OCI-LY7 (cell line): ENCODE measurements around the gene DSN1. TPM values are rescaled to one million over a fixed set of nuclear protein-coding genes. Genes with fewer than 3 reads are reported as not detected.

Experiments
- BruUV-seq: library from RNA; stranded (reverse); fragments of 400-500 nt; replicated peaks from 2 replicates; lab custom pipeline; 2021; lab: Mats Ljungman, UMichigan
- CTCF ChIA-PET: fragments of 300-600 bp; sonication (Branson Sonifier 250); formaldehyde crosslinking; loops from one replicate; lab custom pipeline; 2022; ENCODE audit warnings: antibody characterized with exemption; ENCODE audit not compliant: unreplicated experiment; lab: Charles Lee
- POLR2A ChIA-PET: fragments of 300-600 bp; sonication (Branson Sonifier 250); formaldehyde crosslinking; loops from one replicate; lab custom pipeline; 2022; ENCODE audit warnings: antibody characterized with exemption; lab: Charles Lee
- DNase-seq: peaks from one replicate; pipeline ENCODE4 v3.0.0-alpha.2; 2015; ENCODE audit warnings: low spot score
- H2AFZ ChIP-seq: fragments of 200-600 bp; sonication (generic), shearing (Covaris generic); 2 replicates; pipeline ENCODE4 v1.6.1; 2014; ENCODE audit warnings: mild to moderate bottlenecking, antibody characterized with exemption, low read length, moderate library complexity
- H3K27ac ChIP-seq: fragments of 200-600 bp; sonication (generic); 2 replicates; pipeline ENCODE4 v1.5.1; 2014; ENCODE audit warnings: mixed run types, low read depth, mild to moderate bottlenecking, moderate library complexity, low read length, inconsistent platforms; ENCODE audit not compliant: poor library complexity, severe bottlenecking
- H3K36me3 ChIP-seq: fragments of 200-600 bp; sonication (generic); 2 replicates; pipeline ENCODE4 v1.6.1; 2014; ENCODE audit warnings: mild to moderate bottlenecking, antibody characterized with exemption, low read length, moderate library complexity, mixed read lengths; ENCODE audit not compliant: insufficient read depth
- H3K4me1 ChIP-seq: fragments of 200-600 bp; sonication (generic); 2 replicates; pipeline ENCODE4 v1.5.1; 2014; ENCODE audit warnings: mild to moderate bottlenecking, low read length; ENCODE audit not compliant: insufficient read depth, poor library complexity, severe bottlenecking
- H3K4me2 ChIP-seq: fragments of 200-600 bp; sonication (generic); 2 replicates; pipeline ENCODE4 v1.6.1; 2014; ENCODE audit warnings: mild to moderate bottlenecking, low read length
- H3K4me3 ChIP-seq: fragments of 200-600 bp; sonication (generic); 2 replicates; pipeline ENCODE4 v1.5.1; 2014; ENCODE audit warnings: mild to moderate bottlenecking, low read depth, low read length; ENCODE audit not compliant: poor library complexity, severe bottlenecking
- H3K79me2 ChIP-seq: fragments of 200-600 bp; sonication (generic); 2 replicates; pipeline ENCODE4 v1.6.1; 2016; ENCODE audit warnings: low read depth, mild to moderate bottlenecking, low read length, moderate library complexity, mixed read lengths; ENCODE audit not compliant: insufficient read depth
- H3K9me2 ChIP-seq: fragments of 200-600 bp; sonication (generic); 2 replicates; pipeline ENCODE4 v1.6.1; 2016; ENCODE audit warnings: mild to moderate bottlenecking, low read length, mixed read lengths; ENCODE audit not compliant: insufficient read depth
- H3K9me3 ChIP-seq: fragments of 200-600 bp; sonication (generic); 2 replicates; pipeline ENCODE4 v1.6.1; 2014; ENCODE audit warnings: mild to moderate bottlenecking, mixed run types, low read length, mixed read lengths
- H4K20me1 ChIP-seq: fragments of 200-600 bp; sonication (generic); 2 replicates; pipeline ENCODE4 v1.6.1; 2014; ENCODE audit warnings: mild to moderate bottlenecking, antibody characterized with exemption, low read length, moderate library complexity, mixed read lengths; ENCODE audit not compliant: insufficient read depth
- EZH2phosphoT487 ChIP-seq: fragments of 200-600 bp; sonication (generic); IDR thresholded peaks from 2 replicates; pipeline ENCODE4 v1.6.1; 2018; ENCODE audit warnings: low read depth, borderline replicate concordance, mild to moderate bottlenecking, mixed run types, antibody characterized with exemption, low read length, moderate library complexity, mixed read lengths
- intact Hi-C: fragments of 100-400 bp; cut with micrococcal nuclease; formaldehyde crosslinking; loops from one replicate; pipeline ENCODE4 v1.10.0; 2022; ENCODE audit not compliant: unreplicated experiment
- total RNA-seq, 2 experiments: library from RNA; depleted of rRNA in 1 of 2; stranded (reverse); fragments of >200 nt in 1 of 2; shearing (Covaris generic) in 1 of 2; gene quantifications; 2 replicates each; pipeline ENCODE4 v1.2.3, GENCODE V29; 2014 to 2022
- TF ChIP-seq, protein P1 (sequence below): fragments of 200-600 bp; sonication (generic); conservative IDR thresholded peaks from 2 replicates; pipeline ENCODE4 v1.5.1; 2014; ENCODE audit warnings: mild to moderate bottlenecking, antibody characterized with exemption, low read length, moderate library complexity, mixed read lengths

Gene DSN1
- total RNA-seq, 2 experiments from 2014 or later, result 33.0 to 37.6 TPM

DNA sequence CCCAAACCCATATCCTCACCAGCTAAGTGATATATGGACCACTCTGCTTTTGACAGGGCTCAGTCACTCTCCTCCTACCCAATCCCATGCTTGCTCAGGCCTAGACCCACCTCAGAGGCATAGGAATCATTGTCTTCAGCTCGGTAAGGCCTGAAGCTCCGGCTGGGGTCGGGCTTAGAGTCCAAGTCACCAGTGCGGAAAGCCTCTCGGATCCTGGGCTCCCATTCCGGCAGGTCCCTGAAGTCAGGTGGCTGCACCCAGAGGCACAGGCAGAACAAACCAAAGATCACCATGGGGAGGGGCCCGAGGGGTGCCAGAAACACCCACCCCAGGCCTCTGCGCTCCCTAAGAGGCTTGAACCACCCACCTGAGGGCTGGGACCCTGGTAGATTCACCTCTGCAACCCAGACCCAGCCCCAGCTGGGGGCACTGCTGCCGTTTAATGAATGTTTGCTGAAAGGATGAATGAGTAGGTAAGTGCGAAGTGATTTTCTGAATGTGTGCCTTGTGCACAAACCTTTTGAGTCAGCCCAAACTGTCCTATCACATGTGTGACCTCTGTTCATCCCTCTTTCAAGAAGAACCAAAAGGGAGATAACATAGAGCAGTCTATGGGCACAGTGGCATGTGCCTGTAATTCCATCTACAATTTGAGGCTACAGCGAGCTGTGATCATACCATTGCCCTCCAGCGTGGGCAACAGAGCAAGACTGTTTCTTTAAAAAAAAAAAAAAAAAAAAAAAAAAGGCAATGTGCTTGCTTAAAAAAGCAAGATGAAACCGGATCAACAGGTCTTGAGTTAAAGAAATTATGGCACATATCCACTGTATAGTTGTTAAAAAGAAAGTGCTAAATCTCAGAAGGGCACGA lies 39.3 kb upstream of the DSN1 start:
- H3K36me3 ChIP-seq, result peaks cover 16% of the 10 kb centered on the region; the same call in 1 of the 2 replicates
- TF ChIP-seq, protein P1, sequence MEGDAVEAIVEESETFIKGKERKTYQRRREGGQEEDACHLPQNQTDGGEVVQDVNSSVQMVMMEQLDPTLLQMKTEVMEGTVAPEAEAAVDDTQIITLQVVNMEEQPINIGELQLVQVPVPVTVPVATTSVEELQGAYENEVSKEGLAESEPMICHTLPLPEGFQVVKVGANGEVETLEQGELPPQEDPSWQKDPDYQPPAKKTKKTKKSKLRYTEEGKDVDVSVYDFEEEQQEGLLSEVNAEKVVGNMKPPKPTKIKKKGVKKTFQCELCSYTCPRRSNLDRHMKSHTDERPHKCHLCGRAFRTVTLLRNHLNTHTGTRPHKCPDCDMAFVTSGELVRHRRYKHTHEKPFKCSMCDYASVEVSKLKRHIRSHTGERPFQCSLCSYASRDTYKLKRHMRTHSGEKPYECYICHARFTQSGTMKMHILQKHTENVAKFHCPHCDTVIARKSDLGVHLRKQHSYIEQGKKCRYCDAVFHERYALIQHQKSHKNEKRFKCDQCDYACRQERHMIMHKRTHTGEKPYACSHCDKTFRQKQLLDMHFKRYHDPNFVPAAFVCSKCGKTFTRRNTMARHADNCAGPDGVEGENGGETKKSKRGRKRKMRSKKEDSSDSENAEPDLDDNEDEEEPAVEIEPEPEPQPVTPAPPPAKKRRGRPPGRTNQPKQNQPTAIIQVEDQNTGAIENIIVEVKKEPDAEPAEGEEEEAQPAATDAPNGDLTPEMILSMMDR, result 0 out of 2 replicates have a peak, but pooled peaks have one; percentile 24
- TF ChIP-seq EZH2phosphoT487, result no peak
- no peak overlapping the region for H2AFZ ChIP-seq
- H3K79me2 ChIP-seq, result no peaks in the 10 kb centered on the region
- BruUV-seq, result no TSS peak
- CTCF ChIA-PET, result interaction anchor here (0.8 to 1.5 kb wide), 2 partner anchors 10 to 23 kb away, joined by 3 to 4 read pairs; no protein-coding TSS in a partner anchor
- POLR2A ChIA-PET, result no interaction called here
- H3K4me3 ChIP-seq, result no peak overlapping the region
- H3K4me1 ChIP-seq, result no peaks in the 10 kb centered on the region
- no peak overlapping the region for H3K4me2 ChIP-seq
- no peaks in the 10 kb centered on the region for H4K20me1 ChIP-seq
- H3K9me2 ChIP-seq, result no peaks in the 10 kb centered on the region
- intact Hi-C loops, result loop anchor here (5.0 kb wide), 1 partner anchor 74 kb away; no protein-coding TSS in a partner anchor
- no peak for DNase-seq
- H3K9me3 ChIP-seq, result no peaks in the 10 kb centered on the region
- no peak overlapping the region for H3K27ac ChIP-seq

DNA sequence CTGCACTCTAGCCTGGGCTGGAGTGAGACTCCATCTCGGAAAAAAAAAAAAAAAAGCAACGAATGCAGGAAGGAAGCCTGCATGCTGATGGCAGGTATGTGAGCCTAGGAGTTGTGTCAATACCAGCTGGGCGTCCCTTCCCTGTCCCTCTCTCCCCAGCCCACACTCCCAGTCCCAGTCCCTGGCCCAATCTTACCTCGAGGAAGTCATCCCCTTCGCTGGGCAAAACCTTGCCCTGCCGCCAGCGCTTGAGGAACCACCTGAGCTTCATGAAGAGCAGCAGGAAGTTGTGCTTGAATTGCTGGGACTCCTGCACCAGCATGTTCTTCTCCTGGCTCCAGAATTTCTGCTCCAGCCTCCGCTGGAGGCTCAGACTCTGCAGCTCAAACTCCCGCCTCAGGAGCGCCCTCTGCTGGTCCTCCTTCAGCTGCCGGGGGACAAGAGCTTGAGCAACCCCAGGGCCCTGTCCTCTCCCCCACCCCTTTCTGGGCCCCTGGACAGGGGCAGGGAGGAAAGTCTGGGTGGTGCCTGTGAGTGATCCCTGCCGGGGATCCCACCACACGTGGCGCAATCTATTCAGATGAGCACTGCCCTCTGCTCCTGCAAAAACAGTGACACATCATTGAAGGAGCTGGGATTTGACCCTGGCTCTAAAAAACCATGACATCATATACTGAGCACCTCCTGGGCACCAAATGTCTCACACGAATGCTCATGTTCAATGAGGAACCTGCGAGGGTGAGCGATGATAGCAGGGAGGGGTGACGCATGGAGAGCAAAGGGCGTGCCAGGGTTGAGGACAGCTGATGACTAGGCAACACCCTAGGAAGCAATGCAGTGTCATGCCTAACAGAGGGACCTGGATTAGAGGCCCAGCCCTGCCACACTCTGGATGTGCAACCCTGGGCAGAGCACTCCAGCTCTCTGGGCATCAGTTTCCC lies 35.0 kb upstream of the DSN1 start:
- Histone ChIP-seq H3K4me1 (no peaks in the 10 kb centered on the region), H3K27ac (no peak overlapping the region), H3K79me2 (no peaks in the 10 kb centered on the region), H3K9me3 (no peaks in the 10 kb centered on the region), H3K4me2 (no peak overlapping the region), H3K36me3 (peaks cover 12% of the 10 kb centered on the region; the same call in 1 of the 2 replicates), H3K4me3 (no peak overlapping the region), H3K9me2 (no peaks in the 10 kb centered on the region), H4K20me1 (no peaks in the 10 kb centered on the region), H2AFZ (no peak overlapping the region)
- intact Hi-C loops, result no loop called here
- DNase-seq, result peak; percentile 65
- CTCF ChIA-PET, result interaction anchor here (0.5 to 1.7 kb wide), 9 partner anchors 9 to 359 kb away, joined by 3 to 6 read pairs (median 3); no protein-coding TSS in a partner anchor
- BruUV-seq, result no TSS peak
- TF ChIP-seq, protein P1, result peak; percentile 97
- TF ChIP-seq EZH2phosphoT487, result no peak
- POLR2A ChIA-PET, result interaction anchor here (0.6 kb wide), 2 partner anchors 28 to 192 kb away, joined by 4 to 5 read pairs; no protein-coding TSS in a partner anchor
